ENCODE results near the gene PAFAH1B1. TPM values are rescaled to one million over a fixed set of nuclear protein-coding genes. Genes with fewer than 3 reads are reported as not detected.

PAFAH1B1 gene
- polyA plus RNA-seq, 2 of the 4 experiments (the other 2 are of a cell fraction) = 122 to 197 TPM

DNA sequence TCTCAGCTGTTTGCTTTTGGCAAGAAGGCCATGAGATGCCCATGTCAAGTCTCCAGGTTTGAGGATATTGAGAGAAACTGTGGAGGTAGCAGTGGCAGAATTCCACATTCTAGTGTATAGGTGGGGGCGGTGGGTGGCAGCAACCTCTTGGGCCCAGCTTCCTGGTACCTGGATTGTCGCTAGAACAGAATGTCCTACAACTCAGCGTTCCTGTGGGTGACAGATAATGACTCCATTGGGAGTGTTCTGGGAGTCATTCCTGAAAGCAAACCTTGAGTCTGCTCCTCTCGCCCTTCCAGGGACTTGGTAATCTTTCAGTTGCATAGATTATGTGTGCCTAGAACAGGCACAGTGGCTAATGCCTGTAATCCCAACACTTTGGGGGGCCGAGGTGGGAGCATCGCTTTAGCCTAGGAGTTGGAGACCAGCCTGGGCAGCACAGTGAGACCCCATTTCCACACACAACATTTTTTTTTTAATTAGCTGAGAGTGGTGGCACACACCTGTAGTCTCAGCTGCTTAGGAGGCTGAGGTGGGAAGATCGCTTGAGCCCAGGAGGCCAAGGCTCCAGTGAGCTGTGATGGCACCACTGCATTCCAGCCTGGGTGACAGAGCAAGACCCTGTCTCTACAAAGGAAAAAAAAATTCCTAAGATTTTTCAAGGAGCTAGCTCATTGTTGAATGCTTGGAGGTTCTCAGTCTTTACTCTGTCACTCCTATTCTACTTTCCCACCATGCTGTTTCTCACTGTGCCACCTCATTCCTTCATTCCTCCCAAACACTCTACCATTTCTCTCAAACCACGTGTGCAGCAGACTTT lies 43.9 kb upstream of the PAFAH1B1 start:
- WGBS (ENCODE audit: missing lambda C conversion rate) = 71% methylated on average over 8 of the region's 8 CpGs
- Histone ChIP-seq H3K27ac (no peak overlapping the region), H3K9me3 (no peaks in the 10 kb centered on the region), H3K4me1 (peaks cover 14% of the 10 kb centered on the region), H3K4me2 (no peak overlapping the region), H3K4me3 (no peak overlapping the region)
- ChIA-PET POLR2A (no interaction called here), CTCF (interaction anchor here (0.7 to 1.6 kb wide), 2 partner anchors 9 to 28 kb away, joined by 3 to 4 read pairs; no protein-coding TSS in a partner anchor)
- ATAC-seq (no peak), DNase-seq (ENCODE audit: low read depth in 1 of 2, low spot score in 1 of 2) (no peak), FAIRE-seq (no peak)
- TF ChIP-seq SMC3 (IDR thresholded peaks at IDR 0.05) (no peak), JUNB (IDR thresholded peaks at IDR 0.05) (no peak), MYC (IDR thresholded peaks at IDR 0.05; ENCODE audit: borderline replicate concordance, low read length) (no peak), GATA3 (IDR thresholded peaks at IDR 0.05; ENCODE audit: borderline replicate concordance) (no peak), JUN (IDR thresholded peaks at IDR 0.05) (no peak), CHD2 (IDR thresholded peaks at IDR 0.05; ENCODE audit: low read length, partially characterized antibody) (no peak), TP53 (CRISPR knock-in tag; IDR thresholded peaks at IDR 0.05) (no peak), KDM1A (IDR thresholded peaks at IDR 0.05; ENCODE audit: low read depth) (no peak), HOXB5 (CRISPR knock-in tag; IDR thresholded peaks at IDR 0.05) (no peak), KDM5A (IDR thresholded peaks at IDR 0.05) (no peak), NPAS2 (CRISPR knock-in tag; IDR thresholded peaks at IDR 0.05; ENCODE audit: borderline replicate concordance) (no peak), CBX8 (IDR thresholded peaks at IDR 0.05) (no peak), ZSCAN20 (CRISPR knock-in tag; IDR thresholded peaks at IDR 0.05) (no peak), RCOR1 (IDR thresholded peaks at IDR 0.05; ENCODE audit: low read depth, low read length) (no peak), HOXA7 (CRISPR knock-in tag; IDR thresholded peaks at IDR 0.05) (no peak), HOXB13 (CRISPR knock-in tag; IDR thresholded peaks at IDR 0.05; ENCODE audit: low read depth) (no peak)
- TF ChIP-seq, protein P1, sequence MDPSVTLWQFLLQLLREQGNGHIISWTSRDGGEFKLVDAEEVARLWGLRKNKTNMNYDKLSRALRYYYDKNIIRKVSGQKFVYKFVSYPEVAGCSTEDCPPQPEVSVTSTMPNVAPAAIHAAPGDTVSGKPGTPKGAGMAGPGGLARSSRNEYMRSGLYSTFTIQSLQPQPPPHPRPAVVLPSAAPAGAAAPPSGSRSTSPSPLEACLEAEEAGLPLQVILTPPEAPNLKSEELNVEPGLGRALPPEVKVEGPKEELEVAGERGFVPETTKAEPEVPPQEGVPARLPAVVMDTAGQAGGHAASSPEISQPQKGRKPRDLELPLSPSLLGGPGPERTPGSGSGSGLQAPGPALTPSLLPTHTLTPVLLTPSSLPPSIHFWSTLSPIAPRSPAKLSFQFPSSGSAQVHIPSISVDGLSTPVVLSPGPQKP (IDR thresholded peaks at IDR 0.05; ENCODE audit: low read depth, low read length) = no peak

DNA sequence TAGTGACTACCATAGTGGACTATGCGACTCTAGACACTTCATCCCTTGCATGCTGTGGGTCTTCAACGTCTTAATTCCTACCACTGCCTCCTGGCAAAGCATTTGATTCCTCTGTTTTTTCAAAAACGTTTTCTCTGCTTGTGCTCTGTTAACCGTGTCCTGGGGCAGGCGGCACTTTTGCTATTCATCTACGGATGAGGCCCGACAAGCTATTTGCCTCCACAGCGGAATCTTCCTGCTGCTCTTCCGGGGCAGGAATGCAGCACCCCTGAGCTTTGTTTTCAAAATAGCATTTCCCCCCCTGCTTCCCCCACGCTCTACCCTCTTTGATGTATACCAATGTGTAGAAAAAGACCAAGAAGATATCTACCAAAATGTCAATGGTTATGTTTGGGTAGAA lies 42.0 kb upstream of the PAFAH1B1 start:
- Histone ChIP-seq H3K4me3 (no peak overlapping the region), H3K27ac (no peak overlapping the region), H3K4me2 (no peak overlapping the region), H3K9me3 (no peaks in the 10 kb centered on the region), H3K4me1 (peaks cover 14% of the 10 kb centered on the region)
- ChIA-PET POLR2A (no interaction called here), CTCF (interaction anchor here (0.7 kb wide), 1 partner anchor 156 kb away, joined by 3 read pairs; no protein-coding TSS in a partner anchor)
- FAIRE-seq = no peak
- no peak for TF ChIP-seq POLR2AphosphoS2 (conservative IDR thresholded peaks at IDR 0.05; ENCODE audit: low read length)
- TF ChIP-seq, protein P2, sequence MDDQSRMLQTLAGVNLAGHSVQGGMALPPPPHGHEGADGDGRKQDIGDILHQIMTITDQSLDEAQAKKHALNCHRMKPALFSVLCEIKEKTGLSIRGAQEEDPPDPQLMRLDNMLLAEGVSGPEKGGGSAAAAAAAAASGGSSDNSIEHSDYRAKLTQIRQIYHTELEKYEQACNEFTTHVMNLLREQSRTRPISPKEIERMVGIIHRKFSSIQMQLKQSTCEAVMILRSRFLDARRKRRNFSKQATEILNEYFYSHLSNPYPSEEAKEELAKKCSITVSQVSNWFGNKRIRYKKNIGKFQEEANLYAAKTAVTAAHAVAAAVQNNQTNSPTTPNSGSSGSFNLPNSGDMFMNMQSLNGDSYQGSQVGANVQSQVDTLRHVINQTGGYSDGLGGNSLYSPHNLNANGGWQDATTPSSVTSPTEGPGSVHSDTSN (IDR thresholded peaks at IDR 0.05) = no peak
- TF ChIP-seq, protein P3, sequence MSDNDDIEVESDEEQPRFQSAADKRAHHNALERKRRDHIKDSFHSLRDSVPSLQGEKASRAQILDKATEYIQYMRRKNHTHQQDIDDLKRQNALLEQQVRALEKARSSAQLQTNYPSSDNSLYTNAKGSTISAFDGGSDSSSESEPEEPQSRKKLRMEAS (IDR thresholded peaks at IDR 0.05) = no peak
- no peak for TF ChIP-seq CEBPB (IDR thresholded peaks at IDR 0.05)
- TF ChIP-seq EP300 (IDR thresholded peaks at IDR 0.05) = no peak
- TF ChIP-seq EHMT2 (IDR thresholded peaks at IDR 0.05; ENCODE audit: low read depth) = no peak
- TF ChIP-seq KDM5A (IDR thresholded peaks at IDR 0.05) = no peak
- no peak for TF ChIP-seq ZSCAN20 (CRISPR knock-in tag; IDR thresholded peaks at IDR 0.05)
- no peak for TF ChIP-seq EHF (CRISPR knock-in tag; IDR thresholded peaks at IDR 0.05)
- 69% methylated on average over 10 of the region's 10 CpGs for WGBS (ENCODE audit: missing lambda C conversion rate)
- no peak for DNase-seq (ENCODE audit: low read depth in 1 of 2, low spot score in 1 of 2)
- ATAC-seq = no peak
